CD4-positive, alpha-beta memory T cell (primary cell): ENCODE results near the gene SIRT3. TPM values are rescaled to one million over a fixed set of nuclear protein-coding genes. Genes with fewer than 3 reads are reported as not detected.
"Not testable (repeated sequence)": the region's sequence is repeated elsewhere in the genome, so short reads cannot be mapped to it uniquely, and the experiment has no call there.

Experiments used
- CTCF ChIA-PET: fragments of 350-600 bp; sonication (Branson Sonifier 250); formaldehyde crosslinking; loops from one replicate; lab custom pipeline; 2021; ENCODE audit warnings: inconsistent platforms; ENCODE audit not compliant: partially characterized antibody; lab: Charles Lee
- POLR2A ChIA-PET: fragments of 350-600 bp; sonication (Branson Sonifier 250); formaldehyde crosslinking; loops from one replicate; lab custom pipeline; 2021; ENCODE audit not compliant: partially characterized antibody; lab: Charles Lee
- DNase-seq, 5 donors: peaks; one replicate each; pipeline versions ENCODE4 v3.0.0 to v3.0.0-alpha.2; 2020 to 2022; ENCODE audit warnings: mixed read lengths in 1 of 5
- H3K27ac ChIP-seq: one replicate; pipeline ENCODE4 v1.7.0; 2013; ENCODE audit warnings: low read depth, low read length
- H3K27me3 ChIP-seq: 2 replicates; pipeline ENCODE4 v1.7.0; 2013; ENCODE audit warnings: mild to moderate bottlenecking, low read length, moderate library complexity; ENCODE audit not compliant: insufficient read depth
- H3K36me3 ChIP-seq: 2 replicates; pipeline ENCODE4 v1.7.0; 2013; ENCODE audit warnings: mild to moderate bottlenecking, low read length, moderate library complexity; ENCODE audit not compliant: insufficient read depth
- H3K4me1 ChIP-seq: 2 replicates; pipeline ENCODE4 v1.7.0; 2013; ENCODE audit warnings: mild to moderate bottlenecking, low read length, moderate library complexity; ENCODE audit not compliant: insufficient read depth
- H3K4me3 ChIP-seq, 2 donors: one replicate each; pipeline ENCODE4 v1.7.0; 2013; ENCODE audit warnings: low read length in 2 of 2, mild to moderate bottlenecking in 1 of 2
- H3K9me3 ChIP-seq, 2 donors: one replicate each; pipeline ENCODE4 v1.7.0; 2013; ENCODE audit warnings: low read length in 2 of 2, control low read depth in 1 of 2; ENCODE audit not compliant: control insufficient read depth in 1 of 2
- H3K27ac Mint-ChIP-seq, 7 donors: one replicate each; pipeline ENCODE4 v1.8.0; 2020 to 2021; ENCODE audit warnings: mixed read lengths in 7 of 7, mild to moderate bottlenecking in 6 of 7, inconsistent platforms in 3 of 7, moderate library complexity in 3 of 7
- H3K27me3 Mint-ChIP-seq, 2 donors: one replicate each; pipeline ENCODE4 v1.8.0; 2020 to 2021; ENCODE audit warnings: mixed read lengths in 2 of 2
- H3K36me3 Mint-ChIP-seq, 2 donors: one replicate each; pipeline ENCODE4 v1.8.0; 2020 to 2021; ENCODE audit warnings: mixed read lengths in 2 of 2, inconsistent platforms in 1 of 2, mild to moderate bottlenecking in 1 of 2
- H3K4me1 Mint-ChIP-seq, 4 donors: one replicate each; pipeline ENCODE4 v1.8.0; 2020 to 2021; ENCODE audit warnings: mixed read lengths in 4 of 4, mild to moderate bottlenecking in 1 of 4
- H3K4me3 Mint-ChIP-seq, 8 donors: one replicate each; pipeline ENCODE4 v1.8.0; 2020 to 2021; ENCODE audit warnings: mixed read lengths in 8 of 8, mild to moderate bottlenecking in 7 of 8, moderate library complexity in 6 of 8, inconsistent platforms in 3 of 8
- H3K9me3 Mint-ChIP-seq, 8 donors: one replicate each; pipeline ENCODE4 v1.8.0; 2020 to 2021; ENCODE audit warnings: mixed read lengths in 8 of 8, mild to moderate bottlenecking in 5 of 8, inconsistent platforms in 3 of 8, moderate library complexity in 1 of 8
- intact Hi-C: fragments of 100-400 bp; cut with micrococcal nuclease; formaldehyde crosslinking; loops from one replicate; pipeline ENCODE4 v1.15.1; 2023
- polyA plus RNA-seq, 2 donors: library from polyadenylated mRNA; unstranded; fragments of 300-500 nt; fragmentation: Illumina TruSeq; gene quantifications; one replicate each; pipeline ENCODE4 v1.2.3, GENCODE V29; 2021
- total RNA-seq, 2 experiments: library from RNA; stranded (reverse); gene quantifications; one replicate each; pipeline ENCODE4 v1.2.3, GENCODE V29; 2021

Gene SIRT3
- total and polyA plus RNA-seq, 4 experiments from 2014 or later = 11.2 to 30.7 (median 19.0) TPM

DNA sequence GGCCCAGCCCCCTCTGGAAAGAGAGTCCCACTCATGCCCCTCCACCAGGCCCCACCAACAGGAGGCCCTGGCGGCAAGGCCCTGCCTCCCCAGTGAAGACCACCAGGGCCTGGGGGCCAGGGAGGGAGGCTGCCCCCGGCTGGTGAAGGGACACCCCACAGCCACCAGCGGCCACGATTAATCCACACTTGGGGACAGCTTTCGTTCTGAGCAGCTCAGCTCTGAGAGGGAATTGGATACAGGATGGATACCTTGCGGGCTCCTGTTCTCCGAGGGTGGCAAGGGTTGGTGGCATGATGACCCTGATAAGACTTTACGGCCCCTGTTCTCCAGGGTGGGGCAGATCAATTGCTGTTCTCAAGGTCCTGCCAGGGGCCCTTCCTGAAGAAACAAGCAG is 35.2 kb upstream of the SIRT3 start:
- Mint-ChIP-seq H3K36me3 (peaks cover 1 to 5% of the 10 kb centered on the region in 2 donors), H3K9me3 (peaks cover 0 to 3% (median under 1%) of the 10 kb centered on the region in 8 donors), H3K27ac (no peak overlapping the region), H3K27me3 (no peaks in the 10 kb centered on the region), H3K4me1 (peaks cover 20 to 39% (median 31%) of the 10 kb centered on the region in 4 donors), H3K4me3 (no peak overlapping the region)
- no peak for DNase-seq
- H3K4me1 ChIP-seq = peaks cover 25% of the 10 kb centered on the region
- intact Hi-C loops = no loop called here
- ChIA-PET POLR2A (interaction anchor here (0.6 to 12.0 kb wide), 6 partner anchors 8 to 84 kb away, joined by 3 to 549 read pairs (median 3); partner anchors contain the start of genes NLRP6, PGGHG, PSMD13 and SIRT3), CTCF (interaction anchor here (1.0 kb wide), 1 partner anchor 10 kb away, joined by 3 read pairs; no protein-coding TSS in a partner anchor)
- H3K27ac ChIP-seq = no peak overlapping the region
- H3K27me3 ChIP-seq = no peaks in the 10 kb centered on the region
- no peaks in the 10 kb centered on the region for H3K9me3 ChIP-seq
- no peaks in the 10 kb centered on the region for H3K36me3 ChIP-seq
- H3K4me3 ChIP-seq = no peak overlapping the region

DNA sequence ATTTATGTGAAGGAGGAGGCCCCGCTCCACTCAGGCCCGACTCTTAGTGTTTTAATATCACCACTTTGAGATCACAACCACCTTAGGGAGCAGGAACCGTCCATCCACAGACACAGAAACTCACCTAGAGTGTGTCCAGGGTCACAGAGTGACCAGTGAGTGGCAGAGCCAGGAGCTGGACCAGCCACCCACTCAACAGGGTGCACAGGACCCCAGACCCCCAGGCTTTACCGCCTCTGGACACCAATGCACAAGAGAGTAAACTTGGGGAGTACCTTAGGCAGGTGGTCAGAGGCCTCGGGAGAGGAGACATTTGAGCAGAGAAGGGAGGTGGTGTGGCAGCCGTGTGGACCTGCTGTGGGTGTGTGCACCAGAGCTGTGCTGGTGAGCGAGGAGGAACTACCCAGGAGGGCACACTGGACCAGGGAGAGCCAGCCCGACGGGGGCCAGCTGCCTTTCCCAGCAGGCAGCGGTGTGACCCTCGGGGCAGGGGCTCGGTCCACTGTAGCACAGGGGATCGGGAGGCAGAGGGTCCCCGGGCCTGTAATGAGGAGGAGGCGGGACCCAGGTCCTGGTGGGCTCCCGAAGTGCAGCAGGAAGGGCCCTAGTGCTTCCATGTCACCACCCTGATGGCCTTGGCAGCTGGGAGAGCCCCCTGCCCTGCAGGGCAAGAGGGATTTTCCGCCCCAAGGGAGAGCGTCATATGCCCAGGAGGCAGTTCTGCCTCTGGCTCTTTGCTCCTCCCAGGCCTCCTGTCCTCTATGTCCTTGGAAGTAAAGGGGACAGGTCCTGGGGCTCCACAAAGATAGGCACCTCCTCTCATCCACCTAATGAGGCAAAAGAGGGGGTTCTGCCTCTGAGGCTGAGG is 34.5 kb upstream of the SIRT3 start:
- no peak overlapping the region for H3K4me3 Mint-ChIP-seq
- intact Hi-C loops = no loop called here
- ChIA-PET POLR2A (interaction anchor here (0.6 to 12.0 kb wide), 7 partner anchors 8 to 85 kb away, joined by 3 to 549 read pairs (median 3); partner anchors contain the start of genes NLRP6 and PGGHG), CTCF (interaction anchor here (1.0 kb wide), 1 partner anchor 10 kb away, joined by 3 read pairs; no protein-coding TSS in a partner anchor)
- Histone ChIP-seq H3K36me3 (no peaks in the 10 kb centered on the region), H3K9me3 (no peaks in the 10 kb centered on the region), H3K27me3 (no peaks in the 10 kb centered on the region), H3K4me1 (peaks cover 25% of the 10 kb centered on the region), H3K27ac (no peak overlapping the region), H3K4me3 (no peak overlapping the region)
- H3K27ac Mint-ChIP-seq = peak overlapping the region in 5 of 7 donors; percentile 42 to 99 (median 78)
- peaks cover 0 to 1% of the 10 kb centered on the region in 2 donors for H3K36me3 Mint-ChIP-seq
- no peaks in the 10 kb centered on the region for H3K27me3 Mint-ChIP-seq
- no peak for DNase-seq
- peaks cover 0 to 1% (median 0%) of the 10 kb centered on the region in 8 donors for H3K9me3 Mint-ChIP-seq
- H3K4me1 Mint-ChIP-seq = peaks cover 20 to 39% (median 31%) of the 10 kb centered on the region in 4 donors

- Mint-ChIP-seq H3K36me3 (peaks cover 0 to 1% of the 10 kb centered on the region in 2 donors), H3K4me1 (peaks cover 20 to 34% (median 28%) of the 10 kb centered on the region in 4 donors), H3K9me3 (peaks cover 0 to 4% (median 0%) of the 10 kb centered on the region in 8 donors), H3K27me3 (no peaks in the 10 kb centered on the region), H3K4me3 (peak overlapping the region; percentile 81 to 95 (median 87)), H3K27ac (peak overlapping the region; percentile 91 to 99 (median 96))
- Histone ChIP-seq H3K27ac (peak overlapping the region; percentile 72), H3K27me3 (no peaks in the 10 kb centered on the region), H3K4me3 (peak overlapping the region; percentile 6 to 62), H3K4me1 (peaks cover 25% of the 10 kb centered on the region), H3K36me3 (no peaks in the 10 kb centered on the region), H3K9me3 (no peaks in the 10 kb centered on the region)
- POLR2A ChIA-PET = interaction anchor here (0.7 to 12.0 kb wide), 18 partner anchors 10 to 180 kb away, joined by 3 to 549 read pairs (median 13); partner anchors contain the start of genes BET1L, IFITM1, IFITM2 and NLRP6
- CTCF ChIA-PET = interaction anchor here (1.5 to 4.6 kb wide), 7 partner anchors 8 to 179 kb away, joined by 4 to 50 read pairs (median 17); partner anchors contain the start of gene NLRP6
- intact Hi-C loops = loop anchor here (1.0 to 5.0 kb wide), 7 partner anchors 10 to 428 kb away; partner anchors contain the start of genes DEAF1, IFITM2, PSMD13 and SIRT3
- DNase-seq = peak; percentile 82 to 91 (median 89)
Measured at GRCh38 chr11:269146-269890, 33.2 kb upstream of the SIRT3 start.

- not testable (repeated sequence) for H3K27me3 ChIP-seq, H3K36me3 ChIP-seq, H3K27me3 Mint-ChIP-seq, H3K9me3 ChIP-seq, H3K9me3 Mint-ChIP-seq, H3K36me3 Mint-ChIP-seq
- peaks cover 25% of the 10 kb centered on the region for H3K4me1 ChIP-seq
- ChIA-PET POLR2A (interaction anchor here (0.7 to 12.0 kb wide), 28 partner anchors 9 to 550 kb away, joined by 3 to 549 read pairs (median 6); partner anchors contain the start of genes BET1L, IFITM1, IFITM2 and NLRP6), CTCF (interaction anchor here (0.5 to 4.6 kb wide), 12 partner anchors 9 to 447 kb away, joined by 3 to 50 read pairs (median 7); partner anchors contain the start of gene NLRP6)
- peak; percentile 69 to 82 (median 77) for DNase-seq
- intact Hi-C loops = loop anchor here (1.0 to 5.0 kb wide), 7 partner anchors 11 to 429 kb away; partner anchors contain the start of genes DEAF1, IFITM2, PSMD13 and SIRT3
- peaks cover 20 to 34% (median 27%) of the 10 kb centered on the region in 4 donors for H3K4me1 Mint-ChIP-seq
- H3K27ac ChIP-seq = peak overlapping the region; percentile 72
- peak overlapping the region; percentile 81 to 95 (median 87) for H3K4me3 Mint-ChIP-seq
- H3K27ac Mint-ChIP-seq = peak overlapping the region; percentile 91 to 99 (median 96)
- H3K4me3 ChIP-seq = peak overlapping the region; percentile 6 to 62
Measured at GRCh38 chr11:268716-269145, 32.6 kb upstream of the SIRT3 start.

- ChIA-PET POLR2A (interaction anchor here (0.5 to 12.0 kb wide), 37 partner anchors 8 to 551 kb away, joined by 3 to 549 read pairs (median 6); partner anchors contain the start of genes BET1L, IFITM1, IFITM2 and NLRP6), CTCF (interaction anchor here (1.0 to 4.6 kb wide), 12 partner anchors 10 to 181 kb away, joined by 3 to 50 read pairs (median 7); partner anchors contain the start of gene NLRP6)
- peak; percentile 63 to 81 (median 67) for DNase-seq
- H3K4me3 ChIP-seq = peak overlapping the region; percentile 6 to 62
- intact Hi-C loops = loop anchor here (1.0 to 5.0 kb wide), 4 partner anchors 40 to 430 kb away; partner anchors contain the start of genes BET1L, DEAF1, IFITM2 and RIC8A
- no peaks in the 10 kb centered on the region for H3K36me3 ChIP-seq
- H3K9me3 Mint-ChIP-seq = peaks cover 0 to 4% (median 0%) of the 10 kb centered on the region in 8 donors
- peaks cover 20 to 34% (median 27%) of the 10 kb centered on the region in 4 donors for H3K4me1 Mint-ChIP-seq
- H3K9me3 ChIP-seq = no peaks in the 10 kb centered on the region
- peaks cover 25% of the 10 kb centered on the region for H3K4me1 ChIP-seq
- H3K27ac Mint-ChIP-seq = peak overlapping the region; percentile 91 to 99 (median 96)
- peak overlapping the region; percentile 81 to 95 (median 87) for H3K4me3 Mint-ChIP-seq
- no peaks in the 10 kb centered on the region for H3K27me3 Mint-ChIP-seq
- peak overlapping the region; percentile 72 for H3K27ac ChIP-seq
- peaks cover 0 to 1% of the 10 kb centered on the region in 2 donors for H3K36me3 Mint-ChIP-seq
- no peaks in the 10 kb centered on the region for H3K27me3 ChIP-seq
Measured at GRCh38 chr11:267491-267994, 31.4 kb upstream of the SIRT3 start.
